ENCODE data around the gene CLCN3. TPM values are rescaled to one million over a fixed set of nuclear protein-coding genes. Genes with fewer than 3 reads are reported as not detected.

Gene CLCN3
- polyA plus RNA-seq, 3 donors: 5.3 to 7.8 (median 5.4) TPM

GRCh38 chr4:169616846-169617245 is 3.5 kb upstream of the CLCN3 start:
- Histone ChIP-seq H3K9me3 (replicated peaks in 1 of 2; ENCODE audit: control insufficient read depth in 1 of 2, insufficient read depth in 1 of 2, low read length in 2 of 2) (no peaks in the 10 kb centered on the region), H4K20me1 (ENCODE audit: insufficient read depth, low read length) (no peaks in the 10 kb centered on the region), H3K79me2 (ENCODE audit: insufficient read depth, low read length) (peaks cover 13% of the 10 kb centered on the region), H3K27me3 (ENCODE audit: control insufficient read depth in 2 of 2, insufficient read depth in 2 of 2, low read length in 2 of 2) (no peaks in the 10 kb centered on the region), H3K4me2 (replicated peaks; ENCODE audit: extremely low read depth, low read length, poor library complexity, severe bottlenecking) (no peak overlapping the region), H3K27ac (ENCODE audit: low read depth in 1 of 2, low read length in 2 of 2) (no peak overlapping the region), H2AFZ (ENCODE audit: insufficient read depth, low read depth, low read length, poor library complexity, severe bottlenecking) (no peak overlapping the region), H3K9ac (ENCODE audit: insufficient read depth, low read length, poor library complexity, severe bottlenecking) (no peak overlapping the region), H3K4me3 (replicated peaks in 1 of 3; ENCODE audit: low read depth in 2 of 3, low read length in 3 of 3) (no peak overlapping the region), H3K36me3 (replicated peaks in 1 of 2; ENCODE audit: control insufficient read depth in 1 of 2, insufficient read depth in 2 of 2, low read length in 2 of 2) (no peaks in the 10 kb centered on the region), H3K4me1 (ENCODE audit: control insufficient read depth in 1 of 2, insufficient read depth in 2 of 2, low read length in 2 of 2) (peaks cover 25% of the 10 kb centered on the region in 2 donors)
- Mint-ChIP-seq H3K4me3 (no peak overlapping the region), H3K36me3 (no peaks in the 10 kb centered on the region), H3K4me1 (peaks cover 22% of the 10 kb centered on the region), H3K9me3 (no peaks in the 10 kb centered on the region), H3K27ac (no peak overlapping the region), H3K27me3 (ENCODE audit: low read depth in 3 of 3) (peaks cover 0 to 5% (median 3%) of the 10 kb centered on the region in 3 donors)
- DNase-seq: no peak
- TF ChIP-seq CTCF (IDR thresholded peaks at IDR 0.05): no peak
- intact Hi-C loops (cut with micrococcal nuclease): no loop called here

GRCh38 chr4:169617306-169617705 is 3.1 kb upstream of the CLCN3 start:
- peak in 1 of 3 donors; percentile 11 for DNase-seq
- H3K79me2 ChIP-seq (ENCODE audit: insufficient read depth, low read length): peaks cover 17% of the 10 kb centered on the region
- Mint-ChIP-seq H3K27me3 (ENCODE audit: low read depth in 3 of 3) (peaks cover 0 to 3% (median 1%) of the 10 kb centered on the region in 3 donors), H3K4me1 (peaks cover 26% of the 10 kb centered on the region), H3K27ac (peak overlapping the region in 1 of 7 donors; percentile 36), H3K4me3 (no peak overlapping the region), H3K36me3 (no peaks in the 10 kb centered on the region), H3K9me3 (no peaks in the 10 kb centered on the region)
- H3K27ac ChIP-seq (ENCODE audit: low read depth in 1 of 2, low read length in 2 of 2): no peak overlapping the region
- H3K36me3 ChIP-seq (replicated peaks in 1 of 2; ENCODE audit: control insufficient read depth in 1 of 2, insufficient read depth in 2 of 2, low read length in 2 of 2): no peaks in the 10 kb centered on the region
- no peak overlapping the region for H3K4me3 ChIP-seq (replicated peaks in 1 of 3; ENCODE audit: low read depth in 2 of 3, low read length in 3 of 3)
- no peak overlapping the region for H3K4me2 ChIP-seq (replicated peaks; ENCODE audit: extremely low read depth, low read length, poor library complexity, severe bottlenecking)
- H4K20me1 ChIP-seq (ENCODE audit: insufficient read depth, low read length): no peaks in the 10 kb centered on the region
- TF ChIP-seq CTCF (IDR thresholded peaks at IDR 0.05): no peak
- H3K9me3 ChIP-seq (replicated peaks in 1 of 2; ENCODE audit: control insufficient read depth in 1 of 2, insufficient read depth in 1 of 2, low read length in 2 of 2): no peaks in the 10 kb centered on the region
- no peaks in the 10 kb centered on the region for H3K27me3 ChIP-seq (ENCODE audit: control insufficient read depth in 2 of 2, insufficient read depth in 2 of 2, low read length in 2 of 2)
- WGBS (ENCODE audit: insufficient coverage): no CpG with 5 or more reads among the region's 2 CpGs
- intact Hi-C loops (cut with micrococcal nuclease): no loop called here
- peaks cover 28 to 29% of the 10 kb centered on the region in 2 donors for H3K4me1 ChIP-seq (ENCODE audit: control insufficient read depth in 1 of 2, insufficient read depth in 2 of 2, low read length in 2 of 2)
- no peak overlapping the region for H2AFZ ChIP-seq (ENCODE audit: insufficient read depth, low read depth, low read length, poor library complexity, severe bottlenecking)
- H3K9ac ChIP-seq (ENCODE audit: insufficient read depth, low read length, poor library complexity, severe bottlenecking): no peak overlapping the region

All from CD14-positive monocyte (primary cell).